CD4-positive, CD25-positive, alpha-beta regulatory T cell (primary cell): ENCODE results near the gene RNASE8. TPM values are rescaled to one million over a fixed set of nuclear protein-coding genes. Genes with fewer than 3 reads are reported as not detected.

Source experiments
- ATAC-seq, 2 donors: fragments of 150-1000 bp; cut with Tn5 transposase; one replicate each; pipeline ENCODE4 v1.10.0; 2021; ENCODE audit warnings: low read depth in 2 of 2, moderate number of reproducible peaks in 2 of 2, moderate library complexity in 1 of 2
- DNase-seq, 3 donors: peaks; one replicate each; pipeline versions ENCODE4 v3.0.0 to v3.0.0-alpha.2; 2012 to 2022; ENCODE audit warnings: mixed read lengths in 1 of 3
- H3K27ac ChIP-seq: one replicate; pipeline ENCODE4 v1.7.0; 2013; ENCODE audit warnings: mild to moderate bottlenecking, low read length; ENCODE audit not compliant: insufficient read depth, poor library complexity, severe bottlenecking
- H3K27me3 ChIP-seq: one replicate; pipeline ENCODE4 v1.7.0; 2013; ENCODE audit warnings: low read length; ENCODE audit not compliant: control insufficient read depth, insufficient read depth
- H3K36me3 ChIP-seq: one replicate; pipeline ENCODE4 v1.7.0; 2013; ENCODE audit warnings: mild to moderate bottlenecking, low read length, moderate library complexity; ENCODE audit not compliant: control insufficient read depth, insufficient read depth
- H3K4me1 ChIP-seq: 2 replicates; pipeline ENCODE4 v1.7.0; 2013; ENCODE audit warnings: mild to moderate bottlenecking, low read length; ENCODE audit not compliant: insufficient read depth, control insufficient read depth, poor library complexity, severe bottlenecking
- H3K4me3 ChIP-seq: one replicate; pipeline ENCODE4 v1.7.0; 2013; ENCODE audit warnings: low read depth, mild to moderate bottlenecking, low read length, moderate library complexity
- H3K9me3 ChIP-seq, 2 experiments: 1 replicate in 1 of 2; 2 replicates in 1 of 2; pipeline ENCODE4 v1.7.0; 2013; ENCODE audit warnings: low read length in 2 of 2, mild to moderate bottlenecking in 1 of 2, moderate library complexity in 1 of 2; ENCODE audit not compliant: control insufficient read depth in 2 of 2
- H3K27ac Mint-ChIP-seq, 3 donors: one replicate each; pipeline ENCODE4 v1.8.0; 2020 to 2022; ENCODE audit warnings: mild to moderate bottlenecking in 3 of 3, mixed read lengths in 3 of 3, moderate library complexity in 2 of 3
- H3K27me3 Mint-ChIP-seq: one replicate; pipeline ENCODE4 v1.8.0; 2022; ENCODE audit warnings: mild to moderate bottlenecking, mixed read lengths
- H3K36me3 Mint-ChIP-seq: one replicate; pipeline ENCODE4 v1.8.0; 2020; ENCODE audit warnings: mixed read lengths
- H3K4me1 Mint-ChIP-seq, 4 donors: one replicate each; pipeline ENCODE4 v1.8.0; 2020 to 2022; ENCODE audit warnings: mixed read lengths in 4 of 4, mild to moderate bottlenecking in 1 of 4
- H3K4me3 Mint-ChIP-seq, 4 donors: one replicate each; pipeline ENCODE4 v1.8.0; 2020 to 2022; ENCODE audit warnings: mild to moderate bottlenecking in 4 of 4, mixed read lengths in 4 of 4, moderate library complexity in 3 of 4
- H3K9me3 Mint-ChIP-seq, 7 donors: one replicate each; pipeline ENCODE4 v1.8.0; 2020 to 2022; ENCODE audit warnings: mixed read lengths in 7 of 7, mild to moderate bottlenecking in 3 of 7, moderate library complexity in 2 of 7
- polyA plus RNA-seq, 4 donors: library from polyadenylated mRNA; unstranded; fragments of 300-500 nt; fragmentation: Illumina TruSeq; gene quantifications; one replicate each; pipeline ENCODE4 v1.2.3, GENCODE V29; 2021
- total RNA-seq: library from RNA; stranded (reverse); gene quantifications from one replicate; pipeline ENCODE4 v1.2.3, GENCODE V29; 2022

Gene RNASE8
- total and polyA plus RNA-seq, 5 donors from 2014 or later = not detected

DNA sequence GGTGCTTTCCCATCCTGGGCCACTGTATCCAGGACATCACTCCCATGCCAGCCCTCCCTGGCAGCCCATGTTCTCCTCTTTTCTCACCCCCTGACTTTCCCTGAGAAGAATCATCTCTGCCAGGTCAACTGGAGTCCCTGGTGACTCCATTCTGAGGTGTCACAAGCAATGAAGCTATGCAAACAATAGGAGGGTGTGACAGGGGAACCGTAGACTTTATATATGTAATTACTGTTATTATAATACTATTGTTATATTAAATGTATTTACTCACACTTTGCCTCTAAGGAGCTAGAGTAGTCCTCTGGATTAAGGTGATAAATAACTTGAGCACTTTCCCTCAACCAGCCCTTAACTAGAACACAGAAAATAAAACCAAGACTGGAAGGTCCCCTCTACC lies 31.6 kb downstream of the RNASE8 start:
- Histone ChIP-seq H3K4me3 (no peak overlapping the region), H3K4me1 (peaks cover 22% of the 10 kb centered on the region), H3K36me3 (no peaks in the 10 kb centered on the region), H3K27ac (peak overlapping the region; percentile 33), H3K27me3 (no peaks in the 10 kb centered on the region), H3K9me3 (no peaks in the 10 kb centered on the region)
- DNase-seq (no peak), ATAC-seq (no peak)
- Mint-ChIP-seq H3K9me3 (no peaks in the 10 kb centered on the region), H3K27ac (peak overlapping the region; percentile 74 to 95 (median 88)), H3K36me3 (peaks cover 3% of the 10 kb centered on the region), H3K27me3 (peaks cover 6% of the 10 kb centered on the region), H3K4me3 (peak overlapping the region in 1 of 4 donors; percentile 24), H3K4me1 (peaks cover 6 to 33% (median 24%) of the 10 kb centered on the region in 4 donors)

DNA sequence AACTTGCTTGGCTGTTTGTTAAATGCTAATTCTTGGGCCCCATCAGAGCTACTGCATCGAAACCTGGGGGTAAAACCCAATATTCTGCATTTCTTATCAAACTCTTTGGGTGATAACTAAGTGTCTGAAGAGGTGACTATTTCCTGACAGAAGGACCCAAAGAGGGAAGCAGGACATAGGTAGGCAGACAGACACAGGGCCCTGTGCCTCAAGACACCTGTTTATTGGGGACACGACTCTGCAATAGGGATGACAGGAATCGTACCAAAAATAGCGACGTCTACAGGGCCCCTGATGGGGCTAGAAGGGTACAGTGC lies 32.2 kb downstream of the RNASE8 start:
- Histone ChIP-seq H3K36me3 (no peaks in the 10 kb centered on the region), H3K4me3 (no peak overlapping the region), H3K4me1 (peaks cover 22% of the 10 kb centered on the region), H3K27ac (no peak overlapping the region), H3K9me3 (no peaks in the 10 kb centered on the region), H3K27me3 (no peaks in the 10 kb centered on the region)
- Mint-ChIP-seq H3K4me3 (no peak overlapping the region), H3K27ac (peak overlapping the region in 2 of 3 donors; percentile 71 to 95), H3K27me3 (peaks cover 6% of the 10 kb centered on the region), H3K36me3 (peaks cover 3% of the 10 kb centered on the region), H3K4me1 (peaks cover 6 to 33% (median 23%) of the 10 kb centered on the region in 4 donors), H3K9me3 (no peaks in the 10 kb centered on the region)
- ATAC-seq (no peak), DNase-seq (no peak)

DNA sequence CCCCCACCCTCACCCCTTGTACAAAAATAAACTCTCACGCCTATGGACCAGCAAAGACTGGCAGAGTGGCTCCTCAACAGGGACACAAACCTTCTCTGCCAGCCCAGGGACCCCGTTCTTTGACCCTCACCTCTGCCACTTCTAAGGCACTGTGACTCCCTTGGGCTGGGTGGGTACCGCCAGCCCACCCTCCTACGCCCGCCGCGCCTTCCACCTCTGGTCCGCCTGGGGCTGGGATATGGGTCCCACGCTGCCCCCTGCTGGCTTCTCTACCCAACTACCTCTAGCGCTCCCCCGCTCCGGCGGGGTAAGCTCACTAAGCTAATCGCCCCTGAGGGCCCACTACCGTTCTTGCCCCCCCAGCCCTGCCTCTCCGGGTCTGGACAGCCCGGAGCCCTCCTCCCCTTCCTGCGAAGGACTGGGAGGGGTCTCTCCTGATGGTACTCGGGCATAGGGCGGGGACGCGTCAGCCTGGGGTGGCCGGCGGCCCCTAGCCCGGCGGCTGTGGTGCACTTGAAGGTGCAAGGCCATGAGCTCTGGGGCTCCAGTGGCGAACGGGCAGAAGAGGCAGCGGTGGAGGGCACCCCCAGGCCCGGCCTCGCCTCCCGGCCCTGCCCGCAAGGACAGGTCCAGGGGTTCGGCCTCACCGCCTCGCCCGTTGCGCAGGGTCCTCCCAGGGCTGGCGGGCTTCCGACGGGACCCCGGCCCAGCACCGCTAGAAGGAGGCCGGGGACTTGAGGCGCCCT lies 32.7 kb downstream of the RNASE8 start:
- no peak overlapping the region for H3K4me3 ChIP-seq
- ATAC-seq = no peak

DNA sequence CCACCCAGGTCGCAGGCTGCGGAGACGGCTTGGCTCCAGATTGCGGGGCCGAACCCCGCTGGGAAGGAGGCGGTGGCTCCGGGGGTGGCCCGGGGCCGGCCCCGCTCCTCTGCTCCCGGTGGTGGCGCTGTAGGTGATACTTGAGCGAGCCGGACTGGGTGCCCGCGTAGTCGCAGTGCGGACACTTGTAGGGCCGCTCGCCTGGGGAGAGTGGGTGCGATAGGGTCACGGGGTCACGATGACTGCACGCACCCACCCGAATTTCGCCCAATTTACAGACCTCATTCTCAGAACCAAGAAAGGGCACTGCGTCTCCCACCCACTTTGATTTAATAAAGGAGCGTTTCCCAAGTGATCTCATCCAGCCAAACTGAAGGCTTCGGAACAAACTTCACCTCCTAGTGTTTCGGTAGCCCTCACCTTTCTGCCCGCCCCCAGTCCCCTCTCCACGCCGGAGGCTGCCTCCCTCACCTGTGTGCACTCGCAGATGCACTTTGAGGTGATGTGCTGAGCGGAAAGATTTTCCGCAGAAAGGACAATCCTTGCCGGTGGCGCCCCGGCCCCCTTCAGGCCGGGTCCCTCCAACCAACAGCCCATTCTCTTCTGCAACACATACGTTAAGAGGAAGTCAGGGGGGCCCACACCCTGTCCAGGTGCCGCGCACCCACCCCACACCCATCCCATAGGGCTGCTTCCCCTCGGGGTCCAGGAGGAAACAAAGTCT lies 33.5 kb downstream of the RNASE8 start:
- Histone ChIP-seq H3K27me3 (no peaks in the 10 kb centered on the region), H3K27ac (no peak overlapping the region), H3K4me1 (peaks cover 22% of the 10 kb centered on the region), H3K4me3 (no peak overlapping the region), H3K36me3 (no peaks in the 10 kb centered on the region), H3K9me3 (no peaks in the 10 kb centered on the region)
- Mint-ChIP-seq H3K4me3 (no peak overlapping the region), H3K27ac (peak overlapping the region in 1 of 3 donors; percentile 59), H3K36me3 (peaks cover 3% of the 10 kb centered on the region), H3K27me3 (peaks cover 6% of the 10 kb centered on the region), H3K4me1 (peaks cover 6 to 33% (median 24%) of the 10 kb centered on the region in 4 donors), H3K9me3 (no peaks in the 10 kb centered on the region)
- DNase-seq (no peak), ATAC-seq (no peak)

More for the DNA sequence above, 32.7 kb downstream of the RNASE8 start:
- H3K36me3 Mint-ChIP-seq = peaks cover 3% of the 10 kb centered on the region
- DNase-seq = no peak
- Histone ChIP-seq H3K4me1 (peaks cover 22% of the 10 kb centered on the region), H3K9me3 (no peaks in the 10 kb centered on the region), H3K27ac (no peak overlapping the region), H3K36me3 (no peaks in the 10 kb centered on the region), H3K27me3 (no peaks in the 10 kb centered on the region)
- peak overlapping the region in 2 of 3 donors; percentile 56 to 95 for H3K27ac Mint-ChIP-seq
- H3K4me1 Mint-ChIP-seq = peaks cover 6 to 33% (median 23%) of the 10 kb centered on the region in 4 donors
- H3K27me3 Mint-ChIP-seq = peaks cover 6% of the 10 kb centered on the region
- no peaks in the 10 kb centered on the region for H3K9me3 Mint-ChIP-seq
- no peak overlapping the region for H3K4me3 Mint-ChIP-seq

DNA sequence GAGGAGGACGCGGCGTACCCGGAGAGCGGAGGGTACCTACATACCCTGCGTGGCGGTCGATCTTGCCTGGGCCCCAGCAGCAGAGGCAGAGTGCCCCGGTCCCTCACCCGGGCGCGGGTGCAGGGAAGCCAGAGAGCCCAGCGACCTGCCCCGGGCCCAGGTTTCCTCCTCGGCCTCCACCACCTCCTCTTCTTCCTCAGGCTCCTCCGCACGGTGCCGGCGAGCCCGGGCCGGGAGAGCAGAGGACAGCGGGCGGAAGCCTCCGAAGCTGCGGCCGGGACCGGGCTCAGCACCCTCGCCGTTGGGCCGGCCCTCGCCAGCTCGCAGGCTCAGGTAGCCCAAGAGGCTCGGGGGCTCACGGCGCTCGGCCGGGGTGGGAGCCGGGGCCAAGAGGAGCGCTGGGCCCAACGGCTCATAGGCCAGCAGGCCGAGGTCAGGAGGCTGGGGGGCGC lies 34.2 kb downstream of the RNASE8 start:
- H3K27ac Mint-ChIP-seq = peak overlapping the region in 1 of 3 donors; percentile 59
- no peak overlapping the region for H3K4me3 Mint-ChIP-seq
- no peak overlapping the region for H3K4me3 ChIP-seq
- H3K27ac ChIP-seq = no peak overlapping the region
- peaks cover 6% of the 10 kb centered on the region for H3K27me3 Mint-ChIP-seq
- peaks cover 3% of the 10 kb centered on the region for H3K36me3 Mint-ChIP-seq
- no peaks in the 10 kb centered on the region for H3K9me3 Mint-ChIP-seq
- H3K4me1 Mint-ChIP-seq = peaks cover 0 to 34% (median 22%) of the 10 kb centered on the region in 4 donors
- ATAC-seq = no peak
- no peaks in the 10 kb centered on the region for H3K9me3 ChIP-seq
- H3K36me3 ChIP-seq = no peaks in the 10 kb centered on the region
- no peaks in the 10 kb centered on the region for H3K27me3 ChIP-seq
- no peak for DNase-seq
- H3K4me1 ChIP-seq = peaks cover 19% of the 10 kb centered on the region

DNA sequence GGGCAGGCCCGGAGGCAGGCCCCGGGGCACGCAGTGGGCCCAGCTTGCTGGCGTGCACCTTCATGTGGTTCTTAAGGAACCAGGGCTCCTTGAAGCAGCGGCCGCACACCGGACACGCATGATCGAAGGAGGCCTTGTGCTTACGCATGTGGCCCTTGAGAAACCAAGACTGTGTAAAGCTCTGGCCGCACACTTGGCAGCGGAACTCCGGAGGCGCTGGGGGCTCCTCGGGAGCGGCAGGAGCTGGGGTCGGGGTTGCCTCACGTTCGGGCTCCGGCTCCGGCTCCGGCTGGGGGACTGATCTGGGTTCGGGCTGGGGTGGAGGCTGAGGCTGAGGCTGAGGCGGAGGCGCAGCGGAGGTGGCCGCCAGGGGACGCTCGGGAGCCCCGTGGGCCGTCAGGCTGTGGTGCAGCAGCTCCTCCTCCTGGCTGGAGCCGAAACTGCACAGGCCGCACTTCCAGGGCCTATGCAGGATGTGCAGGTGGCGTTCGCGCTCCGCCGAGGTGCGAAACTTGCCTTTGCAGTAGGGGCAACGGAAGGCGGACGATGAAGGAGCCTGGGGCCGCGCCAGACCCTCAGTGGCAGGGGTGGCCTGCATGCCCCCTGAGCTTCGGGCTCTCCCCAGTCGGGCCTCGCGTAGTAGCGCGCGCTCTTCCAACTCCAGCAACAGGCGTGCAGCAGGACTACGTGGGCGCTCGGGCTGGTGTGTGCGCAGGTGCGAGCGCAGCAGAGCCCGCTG lies 34.8 kb downstream of the RNASE8 start:
- Mint-ChIP-seq H3K4me1 (peaks cover 0 to 37% (median 19%) of the 10 kb centered on the region in 4 donors), H3K9me3 (no peaks in the 10 kb centered on the region), H3K4me3 (peak overlapping the region in 1 of 4 donors; percentile 7), H3K27me3 (peaks cover 6% of the 10 kb centered on the region), H3K36me3 (peaks cover 3% of the 10 kb centered on the region), H3K27ac (peak overlapping the region in 2 of 3 donors; percentile 67 to 88)
- Histone ChIP-seq H3K4me3 (no peak overlapping the region), H3K36me3 (no peaks in the 10 kb centered on the region), H3K4me1 (peaks cover 18% of the 10 kb centered on the region), H3K27ac (no peak overlapping the region), H3K27me3 (no peaks in the 10 kb centered on the region), H3K9me3 (no peaks in the 10 kb centered on the region)
- ATAC-seq = peak; percentile 88
- DNase-seq = peak; percentile 80 to 91 (median 88)

DNA sequence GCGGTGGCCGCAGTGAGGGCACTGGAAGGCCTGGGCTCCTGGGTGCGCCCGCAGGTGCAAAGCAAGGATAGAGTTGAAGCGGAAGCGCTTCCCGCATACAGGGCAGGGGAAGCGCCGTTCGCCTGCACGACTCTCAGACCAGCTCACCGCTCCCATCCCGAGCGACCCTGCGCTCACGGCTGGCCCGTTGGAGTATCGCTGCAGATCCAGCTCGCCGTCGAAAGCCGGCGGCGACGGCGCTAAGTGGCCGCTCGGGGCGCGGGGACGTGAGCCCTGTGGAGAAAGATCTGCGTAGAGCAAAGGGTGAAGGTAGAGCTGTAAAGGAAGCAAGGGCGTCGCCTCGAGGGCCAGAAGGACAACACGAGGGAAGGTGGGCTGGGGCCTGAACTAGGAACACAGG lies 35.4 kb downstream of the RNASE8 start:
- peaks cover 6% of the 10 kb centered on the region for H3K27me3 Mint-ChIP-seq
- H3K9me3 Mint-ChIP-seq = no peaks in the 10 kb centered on the region
- ATAC-seq = no peak
- H3K4me1 Mint-ChIP-seq = peaks cover 0 to 32% (median 14%) of the 10 kb centered on the region in 4 donors
- H3K36me3 Mint-ChIP-seq = peaks cover 3% of the 10 kb centered on the region
- H3K27me3 ChIP-seq = no peaks in the 10 kb centered on the region
- no peak overlapping the region for H3K4me3 ChIP-seq
- peaks cover 16% of the 10 kb centered on the region for H3K4me1 ChIP-seq
- H3K4me3 Mint-ChIP-seq = peak overlapping the region in 1 of 4 donors; percentile 12
- H3K36me3 ChIP-seq = no peaks in the 10 kb centered on the region
- peak overlapping the region in 2 of 3 donors; percentile 51 to 67 for H3K27ac Mint-ChIP-seq
- H3K9me3 ChIP-seq = no peaks in the 10 kb centered on the region
- no peak overlapping the region for H3K27ac ChIP-seq
- no peak for DNase-seq
